Measurements from ENCODE around the gene INPP5F.
A peak's percentile ranks its signal among the peaks of the same experiment; 100 is the strongest.
"Not testable (repeated sequence)": the region's sequence is repeated elsewhere in the genome, so short reads cannot be mapped to it uniquely, and the experiment has no call there.

INPP5F gene

GRCh38 chr10:119821182-119821581, 95.3 kb downstream of the INPP5F start:
- peak; percentile 27 for DNase-seq

GRCh38 chr10:119824299-119824698, 98.4 kb downstream of the INPP5F start:
- DNase-seq: no peak

GRCh38 chr10:119826771-119827170, 100.9 kb downstream of the INPP5F start:
- DNase-seq: no peak

GRCh38 chr10:119827430-119827829, 101.6 kb downstream of the INPP5F start:
- DNase-seq: no peak

GRCh38 chr10:119829429-119829828, 103.6 kb downstream of the INPP5F start:
- DNase-seq: no peak

- DNase-seq: no peak
Measured at GRCh38 chr10:119830851-119831250, 105.0 kb downstream of the INPP5F start.

GRCh38 chr10:119831656-119832055, 105.8 kb downstream of the INPP5F start:
- DNase-seq: no peak

GRCh38 chr10:119832951-119833350, 107.1 kb downstream of the INPP5F start:
- DNase-seq: no peak

- DNase-seq: peak; percentile 43
Measured at GRCh38 chr10:119834188-119834587, 108.3 kb downstream of the INPP5F start.

- peak; percentile 49 for DNase-seq
Measured at GRCh38 chr10:119845656-119846055, 119.8 kb downstream of the INPP5F start.

- DNase-seq: no peak
Measured at GRCh38 chr10:119849031-119849789, 123.4 kb downstream of the INPP5F start.

GRCh38 chr10:119849944-119850343, 124.1 kb downstream of the INPP5F start:
- DNase-seq: no peak

- no peak for DNase-seq
Measured at GRCh38 chr10:119852277-119852676, 126.4 kb downstream of the INPP5F start.

- no peak for DNase-seq
Measured at GRCh38 chr10:119852822-119853221, 127.0 kb downstream of the INPP5F start.

- no peak for DNase-seq
Measured at GRCh38 chr10:119853574-119853973, 127.7 kb downstream of the INPP5F start.

GRCh38 chr10:119858063-119858462, 132.2 kb downstream of the INPP5F start:
- no peak for DNase-seq

GRCh38 chr10:119859420-119860258, 133.8 kb downstream of the INPP5F start:
- DNase-seq: peak; percentile 37

- DNase-seq: peak; percentile 14
Measured at GRCh38 chr10:119860866-119861607, 135.2 kb downstream of the INPP5F start.

- no peak for DNase-seq
Measured at GRCh38 chr10:119862524-119862923, 136.7 kb downstream of the INPP5F start.

GRCh38 chr10:119863951-119864565, 138.2 kb downstream of the INPP5F start:
- DNase-seq: peak; percentile 56

GRCh38 chr10:119865699-119866240, 139.9 kb downstream of the INPP5F start:
- DNase-seq: no peak

- no peak for DNase-seq
Measured at GRCh38 chr10:119867317-119867716, 141.5 kb downstream of the INPP5F start.

- not testable (repeated sequence) for DNase-seq
Measured at GRCh38 chr10:119869398-119869797, 143.5 kb downstream of the INPP5F start.

Data from MV-4-11 (cell line).